LHCN-M2 (cell line): ENCODE measurements around the gene SSX1. TPM values are rescaled to one million over a fixed set of nuclear protein-coding genes. Genes with fewer than 3 reads are reported as not detected.
"Not testable (repeated sequence)": the region's sequence is repeated elsewhere in the genome, so short reads cannot be mapped to it uniquely, and the experiment has no call there.

Experiments
- DNase-seq: peaks from one replicate; pipeline ENCODE4 v3.0.0-alpha.2; 2012; ENCODE audit warnings: low read depth
- polyA plus RNA-seq: library from polyadenylated mRNA; unstranded; fragments of >200 nt; gene quantifications from one replicate; pipeline ENCODE4 v1.2.1, GENCODE V29; 2012; ENCODE audit warnings: missing spikeins
- total RNA-seq: library from RNA; depleted of rRNA; stranded (reverse); fragments of >200 nt; gene quantifications from 2 replicates; pipeline ENCODE4 v1.2.3, GENCODE V29; 2014; rRNA removed

Gene SSX1, protein sequence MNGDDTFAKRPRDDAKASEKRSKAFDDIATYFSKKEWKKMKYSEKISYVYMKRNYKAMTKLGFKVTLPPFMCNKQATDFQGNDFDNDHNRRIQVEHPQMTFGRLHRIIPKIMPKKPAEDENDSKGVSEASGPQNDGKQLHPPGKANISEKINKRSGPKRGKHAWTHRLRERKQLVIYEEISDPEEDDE
- not detected in 2 replicates for total RNA-seq
- not detected for polyA plus RNA-seq

DNA sequence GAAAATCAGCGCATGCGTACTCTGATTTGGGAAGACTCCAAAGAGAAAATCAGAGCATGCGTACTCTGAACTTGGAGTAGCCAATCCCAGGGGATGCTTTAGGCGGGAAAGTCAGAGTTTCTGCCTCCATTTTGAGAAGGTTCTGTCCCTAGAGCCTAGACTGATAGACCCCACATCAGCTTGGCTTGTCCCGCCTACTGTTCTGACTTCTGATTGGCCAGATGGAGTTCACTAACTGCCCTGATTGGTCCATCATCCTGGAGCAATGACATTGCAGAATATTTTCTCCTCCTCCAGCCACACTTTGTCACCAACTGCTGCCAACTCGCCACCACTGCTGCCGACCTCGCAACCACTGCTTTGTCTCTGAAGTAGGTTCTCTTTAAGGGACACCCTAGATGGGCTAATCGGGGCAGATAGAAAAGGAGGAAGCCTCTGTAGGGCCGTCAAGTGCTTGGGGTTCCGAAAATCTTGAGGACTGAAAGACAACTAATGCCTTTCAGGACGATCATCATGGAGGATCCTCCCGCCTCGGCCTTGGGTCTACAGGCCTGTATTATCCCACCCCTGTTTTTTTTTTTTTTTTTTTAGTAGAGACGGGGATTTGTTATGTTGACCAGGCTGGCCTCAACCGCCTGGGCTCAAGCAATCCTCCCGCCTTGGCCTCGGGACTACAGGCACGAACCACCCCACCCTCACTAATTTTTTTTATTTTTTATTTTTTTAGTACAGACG is at the start of gene SSX1:
Gene SSX1, plus strand, starts transcription at position 331 of the 735 bp plus-strand sequence. CDS start 1,850 bp downstream, outside the sequence.
- not testable (repeated sequence) for DNase-seq

DNA sequence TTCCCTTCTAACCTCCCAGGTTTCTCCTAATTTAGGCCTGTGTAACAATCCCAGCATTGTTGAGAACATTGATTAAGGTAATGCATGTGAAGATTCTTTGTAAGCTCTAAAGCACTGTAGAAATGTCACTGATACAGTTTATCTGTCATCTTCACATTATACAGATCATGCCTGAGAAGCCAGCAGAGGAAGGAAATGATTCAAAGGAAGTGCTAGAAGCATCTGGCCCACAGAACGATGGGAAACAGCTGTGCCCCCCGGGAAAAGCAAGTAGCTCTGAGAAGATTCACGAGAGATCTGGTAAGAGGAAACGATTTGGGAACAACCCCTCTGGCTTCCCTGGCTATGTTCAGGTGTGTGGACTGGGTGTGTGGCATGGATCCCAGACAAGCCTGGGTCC is 40.9 kb upstream of the SSX1 start:
- not testable (repeated sequence) for DNase-seq

DNA sequence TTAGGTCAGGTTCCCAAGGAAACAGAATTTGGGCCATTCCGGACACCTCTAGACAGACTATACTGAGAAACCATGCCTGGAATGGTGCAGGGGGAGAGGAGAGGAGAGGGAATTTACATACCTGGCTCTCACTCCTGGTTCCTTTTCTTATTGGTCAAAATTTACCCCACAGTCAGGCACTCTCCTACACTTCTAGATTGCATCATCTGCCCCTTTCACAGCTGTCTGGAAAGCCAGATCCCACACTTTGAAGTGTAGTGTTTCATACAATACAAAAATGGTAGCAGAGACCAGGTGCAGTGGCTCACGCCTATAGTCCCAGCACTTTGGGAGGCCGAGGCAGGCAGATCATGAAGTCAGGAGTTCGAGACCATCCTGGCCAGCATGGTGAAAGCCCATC is 31.0 kb upstream of the SSX1 start:
- DNase-seq, result not testable (repeated sequence)

DNA sequence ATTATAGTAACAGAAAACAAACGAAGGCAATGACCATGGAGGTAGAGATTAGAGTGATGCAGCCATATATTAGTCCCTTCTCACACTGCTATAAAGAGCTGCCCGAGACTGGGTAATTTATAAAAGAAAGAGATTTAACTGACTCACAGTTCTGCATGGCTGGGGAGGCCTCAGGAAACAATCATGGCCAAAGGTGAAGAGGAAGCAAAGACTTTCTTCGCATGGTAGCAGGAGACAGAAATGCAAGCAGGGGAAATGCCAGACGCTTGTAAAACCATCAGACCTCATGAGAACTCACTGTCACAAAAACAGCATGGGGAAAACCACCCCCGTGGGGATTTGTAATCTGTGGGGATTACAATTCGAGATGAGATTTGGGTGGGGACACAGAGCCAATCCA is 2.2 kb upstream of the SSX1 start:
- not testable (repeated sequence) for DNase-seq

DNA sequence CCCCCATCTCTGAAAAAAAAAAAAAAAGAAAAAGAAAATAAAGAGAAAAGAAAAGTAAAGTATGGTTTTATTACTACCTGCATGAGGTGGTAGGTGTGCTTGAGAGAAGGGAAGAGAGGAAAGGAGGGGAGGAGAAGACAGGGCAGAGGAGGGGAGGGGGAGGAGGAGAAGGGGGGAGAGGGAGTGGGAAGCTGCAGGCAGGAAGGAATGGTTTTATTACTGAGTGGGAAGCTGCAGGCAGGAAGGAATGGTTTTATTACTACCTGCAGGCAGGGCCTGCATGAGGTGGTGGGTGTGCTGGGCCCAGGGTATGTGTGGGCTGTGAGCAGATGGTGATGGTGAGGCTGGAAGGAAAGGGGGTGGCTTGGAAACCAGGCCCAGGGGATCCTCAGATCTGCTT is 19.2 kb downstream of the SSX1 start:
- DNase-seq, result not testable (repeated sequence)

DNA sequence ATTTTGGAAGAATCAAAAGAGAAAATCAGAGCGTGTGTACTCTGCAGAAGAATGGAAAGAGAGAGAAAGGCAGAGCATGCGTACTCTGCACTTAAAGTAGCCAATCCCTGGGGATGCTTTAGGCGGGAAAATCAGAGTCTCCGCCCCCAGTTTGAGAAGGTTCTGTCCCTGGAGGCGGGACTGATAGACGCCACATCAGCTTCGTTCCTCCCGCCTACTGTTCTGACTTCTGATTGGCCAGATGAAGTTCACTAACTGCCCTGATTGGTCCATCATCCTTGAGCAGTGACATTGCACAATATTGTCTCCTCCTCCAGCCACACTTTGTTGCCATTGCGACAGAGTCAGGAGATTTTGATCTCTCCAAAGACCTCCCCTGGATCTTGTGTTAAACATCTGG is 23.8 kb downstream of the SSX1 start:
- peak; percentile 1 for DNase-seq

DNA sequence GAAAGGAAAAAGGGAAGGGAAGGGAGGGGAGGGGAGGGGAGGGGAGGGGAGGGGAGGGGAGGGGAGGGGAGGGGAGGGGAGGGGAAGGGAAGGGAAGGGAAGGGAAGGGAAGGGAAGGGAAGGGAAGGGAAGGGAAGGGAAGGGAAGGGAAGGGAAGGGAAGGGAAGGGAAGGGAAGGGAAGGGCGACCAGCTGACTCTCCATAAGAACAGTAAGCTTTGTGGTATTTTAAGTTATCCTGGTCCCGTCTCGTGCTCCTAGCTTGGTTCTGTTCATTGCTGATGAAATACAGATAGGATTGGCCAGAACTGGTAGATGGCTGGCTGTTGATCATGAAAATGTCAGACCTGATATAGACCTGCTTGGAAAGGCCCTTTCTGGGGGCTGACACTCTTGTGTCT is 25.5 kb downstream of the SSX1 start:
- not testable (repeated sequence) for DNase-seq

DNA sequence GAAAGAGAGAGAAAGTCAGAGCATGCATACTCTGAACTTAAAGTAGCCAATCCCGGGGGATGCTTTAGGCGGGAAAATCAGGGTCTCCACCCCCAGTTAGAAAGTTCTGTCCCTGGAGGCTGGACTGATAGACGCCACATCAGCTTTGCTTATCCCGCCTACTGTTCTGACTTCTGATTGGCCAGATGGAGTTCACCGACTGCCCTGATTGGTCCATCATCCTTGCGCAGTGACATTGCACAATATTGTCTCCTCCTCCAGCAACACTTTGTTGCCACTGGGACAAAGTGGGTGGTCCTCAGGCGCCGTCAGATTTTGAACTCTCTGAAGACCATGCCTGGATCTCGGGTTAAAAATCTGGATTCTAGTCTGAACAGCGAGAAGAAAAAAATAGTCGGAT is 51.0 kb downstream of the SSX1 start:
- no peak for DNase-seq

DNA sequence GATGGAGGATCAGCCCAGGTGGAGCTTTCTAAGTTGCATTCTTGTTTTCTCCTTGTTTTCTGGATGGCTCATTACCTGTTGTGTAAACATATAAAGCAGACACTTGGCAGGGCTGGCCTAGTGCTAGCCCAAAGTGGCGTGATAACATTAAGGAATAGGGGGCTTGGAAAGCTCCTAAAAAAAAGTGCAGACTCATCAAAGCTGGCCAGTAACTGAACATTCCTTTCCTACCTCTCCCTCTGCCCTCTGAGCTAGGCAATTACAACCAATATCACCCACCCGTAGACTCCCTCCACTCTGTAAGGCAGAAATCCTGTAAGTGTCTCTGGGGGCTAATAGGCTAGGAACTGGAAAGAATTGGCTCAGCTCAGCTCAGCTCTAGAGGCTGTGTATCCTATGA is 58.8 kb downstream of the SSX1 start:
- DNase-seq, result not testable (repeated sequence)

Other genes starting within 250 kb of the SSX1 start
- gene SPACA5, start 248.4 kb upstream of the SSX1 start, total RNA-seq, result not detected in 2 replicates
- gene ZNF630, start 183.8 kb upstream of the SSX1 start, total RNA-seq, result 2.2 and 3.0 TPM in 2 replicates
- not detected in 2 replicates for gene SPACA5B, start 124.8 kb upstream of the SSX1 start, total RNA-seq
- gene SSX5, start 58.6 kb upstream of the SSX1 start, total RNA-seq, result not detected in 2 replicates
- not detected in 2 replicates for gene SSX3, start 101.3 kb downstream of the SSX1 start, total RNA-seq
- not detected in 2 replicates for gene SSX4, start 128.1 kb downstream of the SSX1 start, total RNA-seq
- gene SSX4B, start 156.6 kb downstream of the SSX1 start, total RNA-seq, result not detected in 2 replicates
- 2.9 and 4.4 TPM in 2 replicates for gene SLC38A5, start 214.9 kb downstream of the SSX1 start, total RNA-seq
- gene FTSJ1, start 220.8 kb downstream of the SSX1 start, total RNA-seq, result 136 and 152 TPM in 2 replicates